Activated CD4-positive, alpha-beta T cell treated with anti-CD3 and anti-CD28 coated beads, Interleukin-2, amount 50 U/mL, for 24 hours (primary cell): ENCODE data around the gene EPN1.
A peak's percentile ranks its signal among the peaks of the same experiment; 100 is the strongest.

ENCODE experiments used
- DNase-seq, 2 donors: peaks; one replicate each; pipeline ENCODE4 v3.0.0-alpha.2; 2020; ENCODE audit warnings: low read depth in 1 of 2, low spot score in 1 of 2

Gene EPN1

GRCh38 chr19:55646889-55647731 is 27.9 kb upstream of the EPN1 start:
- no peak for DNase-seq

- DNase-seq, result no peak
Observed at GRCh38 chr19:55647732-55648584, 27.1 kb upstream of the EPN1 start, which contains the start of gene CCDC106. Gene CCDC106 (plus strand): TSS chr19:55648212. CDS start chr19:55649047, 835 bp downstream.

GRCh38 chr19:55648585-55649267 is 26.3 kb upstream of the EPN1 start:
- no peak for DNase-seq

GRCh38 chr19:55649268-55650125 is 25.5 kb upstream of the EPN1 start:
- DNase-seq, result no peak

- no peak for DNase-seq
Observed at GRCh38 chr19:55650126-55650557, 24.9 kb upstream of the EPN1 start.

- no peak for DNase-seq
Observed at GRCh38 chr19:55650602-55651230, 24.3 kb upstream of the EPN1 start.

GRCh38 chr19:55651236-55651635 is 23.8 kb upstream of the EPN1 start:
- no peak for DNase-seq

- no peak for DNase-seq
Observed at GRCh38 chr19:55652311-55653128, 22.5 kb upstream of the EPN1 start.

- DNase-seq, result peak; percentile 97 to 99
Observed at GRCh38 chr19:55653651-55654322, 21.2 kb upstream of the EPN1 start.

- peak; percentile 93 to 98 for DNase-seq
Observed at GRCh38 chr19:55654323-55654867, 20.6 kb upstream of the EPN1 start.

- DNase-seq, result peak; percentile 91 to 93
Observed at GRCh38 chr19:55654868-55655647, 20.0 kb upstream of the EPN1 start, which contains the start of gene U2AF2. Gene U2AF2 (plus strand): TSS chr19:55655035. CDS start chr19:55655105, 70 bp downstream.

- no peak for DNase-seq
Observed at GRCh38 chr19:55655648-55656040, 19.4 kb upstream of the EPN1 start.

GRCh38 chr19:55656552-55656951 is 18.5 kb upstream of the EPN1 start:
- DNase-seq, result no peak

GRCh38 chr19:55656988-55657747 is 17.9 kb upstream of the EPN1 start:
- no peak for DNase-seq

- no peak for DNase-seq
Observed at GRCh38 chr19:55658846-55659459, 16.1 kb upstream of the EPN1 start.

- DNase-seq, result no peak
Observed at GRCh38 chr19:55659822-55660221, 15.2 kb upstream of the EPN1 start.
